DMS53 (cell line): ENCODE measurements around the gene IL9R.
"Not testable (repeated sequence)": the region's sequence is repeated elsewhere in the genome, so short reads cannot be mapped to it uniquely, and the experiment has no call there.

ENCODE experiments used
- DNase-seq: peaks from one replicate; lab custom pipeline; 2025; lab: John Stamatoyannopoulos, UW

The IL9R gene

GRCh38 chrX:155998761-155999510, 1.4 kb downstream of the IL9R start:
- no peak for DNase-seq

GRCh38 chrX:155999751-156000150, 2.3 kb downstream of the IL9R start:
- DNase-seq, result not testable (repeated sequence)

GRCh38 chrX:156000361-156000926, 2.9 kb downstream of the IL9R start:
- no peak for DNase-seq

- no peak for DNase-seq
Observed at GRCh38 chrX:156001001-156001666, 3.6 kb downstream of the IL9R start.

- DNase-seq, result no peak
Observed at GRCh38 chrX:156001667-156002021, 4.1 kb downstream of the IL9R start.

GRCh38 chrX:156002507-156002906, 5.0 kb downstream of the IL9R start:
- no peak for DNase-seq

- DNase-seq, result no peak
Observed at GRCh38 chrX:156003486-156004185, 6.1 kb downstream of the IL9R start.

GRCh38 chrX:156004256-156004655, 6.8 kb downstream of the IL9R start:
- no peak for DNase-seq

- DNase-seq, result no peak
Observed at GRCh38 chrX:156004740-156005139, 7.2 kb downstream of the IL9R start.

GRCh38 chrX:156005144-156005543, 7.6 kb downstream of the IL9R start:
- no peak for DNase-seq

- not testable (repeated sequence) for DNase-seq
Observed at GRCh38 chrX:156006468-156006867, 9.0 kb downstream of the IL9R start.

GRCh38 chrX:156008379-156008778, 10.9 kb downstream of the IL9R start:
- DNase-seq, result not testable (repeated sequence)

GRCh38 chrX:156008915-156009314, 11.4 kb downstream of the IL9R start:
- DNase-seq, result no peak

- not testable (repeated sequence) for DNase-seq
Observed at GRCh38 chrX:156009691-156010090, 12.2 kb downstream of the IL9R start.

GRCh38 chrX:156013286-156013953, 15.9 kb downstream of the IL9R start:
- DNase-seq, result not testable (repeated sequence)

GRCh38 chrX:156019846-156020245, 22.4 kb downstream of the IL9R start:
- not testable (repeated sequence) for DNase-seq

- DNase-seq, result not testable (repeated sequence)
Observed at GRCh38 chrX:156023002-156023401, 25.5 kb downstream of the IL9R start.

- not testable (repeated sequence) for DNase-seq
Observed at GRCh38 chrX:156024949-156025492, 27.5 kb downstream of the IL9R start.

GRCh38 chrX:156028653-156029237, 31.2 kb downstream of the IL9R start:
- DNase-seq, result not testable (repeated sequence)

- DNase-seq, result not testable (repeated sequence)
Observed at GRCh38 chrX:156029296-156029695, 31.8 kb downstream of the IL9R start.

GRCh38 chrX:156029707-156030442, 32.4 kb downstream of the IL9R start:
- not testable (repeated sequence) for DNase-seq
